IMR-90 (cell line): ENCODE measurements around the gene DCAKD. TPM values are rescaled to one million over a fixed set of nuclear protein-coding genes. Genes with fewer than 3 reads are reported as not detected.
A peak's percentile ranks its signal among the peaks of the same experiment; 100 is the strongest.

Source experiments
- ATAC-seq: fragments of 200-7000 bp; cut with Tn5 transposase; 2 replicates; pipeline ENCODE4 v1.9.1; 2020; ENCODE audit warnings: low read depth, mild to moderate bottlenecking, moderate library complexity
- BruUV-seq: library from RNA; stranded (reverse); fragments of 400-500 nt; replicated peaks from 2 replicates; lab custom pipeline; 2021; lab: Mats Ljungman, UMichigan
- CTCF ChIA-PET: fragments of 300-600 bp; formaldehyde crosslinking; extraction: SDS; loops from one replicate; lab custom pipeline; 2021; ENCODE audit warnings: antibody characterized with exemption; lab: Yijun Ruan, JAX
- POLR2A ChIA-PET: fragments of 300-600 bp; sonication (Branson Sonifier 250); formaldehyde crosslinking; loops from one replicate; lab custom pipeline; 2022; ENCODE audit warnings: antibody characterized with exemption; ENCODE audit not compliant: unreplicated experiment; lab: Charles Lee
- DNase-seq: peaks from one replicate; pipeline ENCODE4 v3.0.0; 2013
- H2AFZ ChIP-seq: replicated peaks from 2 replicates; pipeline ENCODE3; 2013; ENCODE audit warnings: low read length, mild to moderate bottlenecking; ENCODE audit not compliant: poor library complexity
- H2AK5ac ChIP-seq: 2 replicates; pipeline ENCODE4 v1.6.1; 2013; ENCODE audit warnings: low read depth, low read length, inconsistent platforms
- H2AK9ac ChIP-seq: replicated peaks from 2 replicates; pipeline ENCODE3; 2013; ENCODE audit warnings: mild to moderate bottlenecking, low read depth, low read length, moderate library complexity; ENCODE audit not compliant: poor library complexity
- H2BK120ac ChIP-seq: 2 replicates; pipeline ENCODE4 v1.6.1; 2013; ENCODE audit warnings: low read depth, low read length, inconsistent platforms
- H2BK15ac ChIP-seq: 3 replicates; pipeline ENCODE4 v1.6.1; 2013; ENCODE audit warnings: low read depth, low read length, inconsistent platforms
- H2BK20ac ChIP-seq: 2 replicates; pipeline ENCODE4 v1.6.1; 2013; ENCODE audit warnings: low read depth, mild to moderate bottlenecking, inconsistent platforms, low read length, moderate library complexity
- H2BK5ac ChIP-seq: 2 replicates; pipeline ENCODE4 v1.6.1; 2013; ENCODE audit warnings: mild to moderate bottlenecking, low read depth, low read length, inconsistent platforms; ENCODE audit not compliant: poor library complexity, severe bottlenecking
- H3K14ac ChIP-seq: replicated peaks from 2 replicates; pipeline ENCODE4 v1.6.1; 2013; ENCODE audit warnings: low read depth, low read length, inconsistent platforms
- H3K18ac ChIP-seq: 2 replicates; pipeline ENCODE4 v1.6.1; 2013; ENCODE audit warnings: low read depth, low read length, control low read depth
- H3K23ac ChIP-seq: 2 replicates; pipeline ENCODE4 v1.6.1; 2013; ENCODE audit warnings: low read depth, low read length, inconsistent platforms
- H3K27ac ChIP-seq: 2 replicates; pipeline ENCODE4 v1.5.1; 2013; ENCODE audit warnings: mild to moderate bottlenecking, control low read depth, low read length; ENCODE audit not compliant: insufficient read depth
- H3K27me3 ChIP-seq: 2 replicates; pipeline ENCODE4 v1.6.1; 2013; ENCODE audit warnings: low read length; ENCODE audit not compliant: control insufficient read depth, insufficient read depth
- H3K36me3 ChIP-seq: 2 replicates; pipeline ENCODE4 v1.6.1; 2013; ENCODE audit warnings: low read length, mixed read lengths; ENCODE audit not compliant: control insufficient read depth, insufficient read depth
- H3K4ac ChIP-seq: 2 replicates; pipeline ENCODE4 v1.6.1; 2013; ENCODE audit warnings: low read depth, low read length, inconsistent platforms
- H3K4me1 ChIP-seq: 2 replicates; pipeline ENCODE4 v1.6.1; 2013; ENCODE audit warnings: low read length, mixed read lengths; ENCODE audit not compliant: control insufficient read depth, insufficient read depth
- H3K4me2 ChIP-seq: 2 replicates; pipeline ENCODE4 v1.6.1; 2013; ENCODE audit warnings: low read depth, mild to moderate bottlenecking, control low read depth, low read length, moderate library complexity
- H3K4me3 ChIP-seq: 2 replicates; pipeline ENCODE4 v1.5.1; 2013; ENCODE audit warnings: low read depth, mild to moderate bottlenecking, control low read depth, low read length, moderate library complexity; ENCODE audit not compliant: insufficient read depth
- H3K56ac ChIP-seq: 2 replicates; pipeline ENCODE4 v1.6.1; 2013; ENCODE audit warnings: low read length, inconsistent platforms; ENCODE audit not compliant: insufficient read depth; ENCODE audit errors: extremely low read depth
- H3K79me1 ChIP-seq, 2 experiments: 2 replicates each; pipeline ENCODE4 v1.6.1; 2013; ENCODE audit warnings: low read length in 2 of 2, inconsistent platforms in 1 of 2, low read depth in 1 of 2
- H3K9ac ChIP-seq: 2 replicates; pipeline ENCODE4 v1.6.1; 2013; ENCODE audit warnings: low read depth, low read length, control low read depth
- H3K9me1 ChIP-seq: 2 replicates; pipeline ENCODE4 v1.6.1; 2013; ENCODE audit warnings: low read length, inconsistent platforms; ENCODE audit not compliant: insufficient read depth
- H3K9me3 ChIP-seq: 2 replicates; pipeline ENCODE4 v1.6.1; 2013; ENCODE audit warnings: low read length; ENCODE audit not compliant: control insufficient read depth, insufficient read depth
- H4K20me1 ChIP-seq: 2 replicates; pipeline ENCODE4 v1.6.1; 2013; ENCODE audit warnings: low read length, inconsistent platforms; ENCODE audit not compliant: insufficient read depth
- H4K5ac ChIP-seq: 2 replicates; pipeline ENCODE4 v1.6.1; 2013; ENCODE audit warnings: mild to moderate bottlenecking, low read depth, low read length, control low read depth
- H4K8ac ChIP-seq, 2 experiments: 2 replicates each; pipeline ENCODE4 v1.6.1; 2013; ENCODE audit warnings: low read depth in 2 of 2, low read length in 2 of 2, control low read depth in 1 of 2, inconsistent platforms in 1 of 2
- H4K91ac ChIP-seq: 2 replicates; pipeline ENCODE4 v1.6.1; 2013; ENCODE audit warnings: low read depth, low read length, inconsistent platforms; ENCODE audit not compliant: insufficient read depth
- ELK1 ChIP-seq: fragments of 150-350 bp; IDR thresholded peaks from 2 replicates; pipeline ENCODE4 v1.6.1; 2016; ENCODE audit warnings: low read depth, mild to moderate bottlenecking, low read length, moderate library complexity, borderline replicate concordance
- MXI1 ChIP-seq: IDR thresholded peaks from 2 replicates; pipeline ENCODE4 v1.6.1; 2012; ENCODE audit warnings: low read depth, mild to moderate bottlenecking, low read length, moderate library complexity, borderline replicate concordance
- NFE2L2 ChIP-seq: fragments of 150-350 bp; IDR thresholded peaks from 2 replicates; pipeline ENCODE4 v1.6.1; 2016; ENCODE audit warnings: low read depth, mild to moderate bottlenecking, low read length
- WGBS, 2 experiments: methylation state at CpG; one replicate each; pipeline versions ENCODE4 v1.1.5 to v1.1.7; 2013; ENCODE audit warnings: missing lambda C conversion rate in 2 of 2; ENCODE audit not compliant: insufficient read length in 1 of 2; ENCODE audit errors: extremely low coverage in 2 of 2; 5-methylcytosine and 5-hydroxymethylcytosine counted together
- dilution Hi-C: fragments of 300-500 bp; cut with HindIII; formaldehyde crosslinking; loops from one replicate; pipeline ENCODE4 v1.14.3; 2018; ENCODE audit warnings: low sequenced_read_pairs; ENCODE audit not compliant: unreplicated experiment
- in situ Hi-C: fragments of 300-500 bp; cut with MboI; formaldehyde crosslinking; loops from 3 replicates; pipeline ENCODE4 v1.14.3; 2019; ENCODE audit warnings: low sequenced_read_pairs, inconsistent platforms, mixed read lengths
- intact Hi-C: fragments of 100-400 bp; cut with micrococcal nuclease; formaldehyde crosslinking; loops from 2 replicates; pipeline ENCODE4 v1.10.0; 2022
- polyA plus RNA-seq, 3 experiments: library from polyadenylated mRNA; depleted of rRNA; stranded (reverse); fragments of >200 nt; gene quantifications; 2 replicates each; pipeline ENCODE4 v1.2.3, GENCODE V29; 2012; ENCODE audit warnings: low replicate concordance in 1 of 3
- total RNA-seq: library from RNA; depleted of rRNA; stranded (reverse); fragments of >200 nt; gene quantifications from 2 replicates; pipeline ENCODE4 v1.2.3, GENCODE V29; 2012

DCAKD gene
- total and polyA plus RNA-seq, 2 of the 4 experiments (the other 2 are of a cell fraction) = 31.3 to 47.9 TPM

DNA sequence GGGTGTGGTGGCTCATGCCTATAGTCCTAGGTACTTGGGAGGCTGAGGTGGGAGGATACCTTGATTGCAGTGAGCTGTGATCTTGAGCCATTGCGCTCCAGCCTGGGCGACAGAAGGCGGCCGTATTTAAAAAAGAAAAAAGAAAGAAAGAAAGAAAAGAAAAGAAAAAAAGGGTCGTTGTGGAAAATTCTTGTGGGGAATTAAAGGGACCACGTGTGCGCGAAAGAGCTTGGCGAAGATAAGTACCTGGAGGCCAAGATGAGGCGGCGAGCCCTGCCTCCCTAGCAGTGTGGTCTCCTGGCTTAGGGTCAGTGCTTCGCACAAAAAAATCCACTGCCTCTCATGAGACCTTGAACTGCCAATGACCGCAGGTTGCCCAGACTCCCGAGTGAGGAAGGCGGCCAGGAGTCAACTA, 9.0 kb upstream of the DCAKD start:
- H2AK9ac ChIP-seq = peak overlapping the region; percentile 99
- ATAC-seq = no peak; the same call in 1 of the 2 replicates

More for the DNA sequence above, 9.0 kb upstream of the DCAKD start:
- H3K9me3 ChIP-seq = no peaks in the 10 kb centered on the region
- peak overlapping the region; percentile 76 for H3K9ac ChIP-seq
- WGBS, 2 experiments = 22% methylated on average over 9 of the region's 15 CpGs; no CpG with 5 or more reads in 1 of the 2 experiments
- H2BK120ac ChIP-seq = peak overlapping the region; percentile 76
- no peak for TF ChIP-seq NFE2L2
- peak; percentile 45; the same call in 1 of the 2 replicates for TF ChIP-seq MXI1
- TF ChIP-seq ELK1 = no peak
- H3K4me1 ChIP-seq = peaks cover 6% of the 10 kb centered on the region; the same call in 1 of the 2 replicates
- H4K20me1 ChIP-seq = 0 out of 2 replicates have a peak, but pooled peaks cover 7% of the 10 kb centered on the region
- DNase-seq = no peak
- peak overlapping the region; percentile 87 for H3K23ac ChIP-seq
- BruUV-seq = TSS peak; percentile 85
- ChIA-PET CTCF (no interaction called here), POLR2A (interaction anchor here (0.6 to 1.5 kb wide), 8 partner anchors 9 to 839 kb away, joined by 4 to 19 read pairs (median 6); partner anchors contain the start of gene DCAKD)
- peak overlapping the region; percentile 54 for H4K5ac ChIP-seq
- H3K18ac ChIP-seq = peak overlapping the region; percentile 10; the same call in 1 of the 2 replicates
- no peak overlapping the region for H2BK20ac ChIP-seq
- peak overlapping the region; percentile 80 for H3K56ac ChIP-seq
- intact Hi-C loops (loop anchor here (2.0 kb wide), 1 partner anchor 32 kb away; no protein-coding TSS in a partner anchor), dilution Hi-C loops (no loop called here), in situ Hi-C loops (no loop called here)
- H4K8ac ChIP-seq = peak overlapping the region; percentile 86 to 94
- H3K27ac ChIP-seq = peak overlapping the region; percentile 75
- H3K4me3 ChIP-seq = peak overlapping the region; percentile 61
- peak overlapping the region; percentile 74 for H3K4me2 ChIP-seq
- peak overlapping the region; percentile 99 for H2AFZ ChIP-seq
- H2BK15ac ChIP-seq = peak overlapping the region; percentile 54; the same call in 1 of the 3 replicates
- peak overlapping the region; percentile 88 for H3K14ac ChIP-seq
- peak overlapping the region; percentile 91 for H2AK5ac ChIP-seq
- H3K4ac ChIP-seq = peak overlapping the region; percentile 97
- no peaks in the 10 kb centered on the region; the same call in 1 of the 2 replicates for H3K9me1 ChIP-seq
- H4K91ac ChIP-seq = peak overlapping the region; percentile 51
- peak overlapping the region; percentile 65 for H2BK5ac ChIP-seq
- peaks cover 20 to 61% of the 10 kb centered on the region in 2 experiments for H3K79me1 ChIP-seq
- H3K27me3 ChIP-seq = no peaks in the 10 kb centered on the region
- no peaks in the 10 kb centered on the region for H3K36me3 ChIP-seq
